ENCODE data around the gene ALOX5.
"Not testable (repeated sequence)": the region's sequence is repeated elsewhere in the genome, so short reads cannot be mapped to it uniquely, and the experiment has no call there.

The ALOX5 gene

DNA sequence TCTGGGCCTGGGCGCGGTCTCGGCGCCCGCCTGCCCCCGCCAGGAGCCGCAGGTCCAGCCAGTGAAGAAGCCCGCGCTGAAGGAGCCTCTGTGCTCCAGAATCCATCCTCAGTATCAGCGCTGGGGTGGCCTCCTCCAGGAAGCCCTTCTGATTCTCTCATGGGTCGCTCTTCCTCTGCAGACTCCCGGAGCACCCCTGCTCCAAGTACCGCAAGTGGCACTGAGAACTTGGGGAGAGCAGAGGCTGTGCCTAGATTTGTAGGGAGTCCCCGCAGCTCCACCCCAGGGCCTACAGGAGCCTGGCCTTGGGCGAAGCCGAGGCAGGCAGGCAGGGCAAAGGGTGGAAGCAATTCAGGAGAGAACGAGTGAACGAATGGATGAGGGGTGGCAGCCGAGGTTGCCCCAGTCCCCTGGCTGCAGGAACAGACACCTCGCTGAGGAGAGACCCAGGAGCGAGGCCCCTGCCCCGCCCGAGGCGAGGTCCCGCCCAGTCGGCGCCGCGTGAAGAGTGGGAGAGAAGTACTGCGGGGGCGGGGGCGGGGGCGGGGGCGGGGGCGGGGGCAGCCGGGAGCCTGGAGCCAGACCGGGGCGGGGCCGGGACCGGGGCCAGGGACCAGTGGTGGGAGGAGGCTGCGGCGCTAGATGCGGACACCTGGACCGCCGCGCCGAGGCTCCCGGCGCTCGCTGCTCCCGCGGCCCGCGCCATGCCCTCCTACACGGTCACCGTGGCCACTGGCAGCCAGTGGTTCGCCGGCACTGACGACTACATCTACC, at the start of gene ALOX5:
ALOX5 (plus strand) TSS at position 641 of the 774 bp plus-strand sequence; CDS start at position 705, 64 bp downstream.
- DNase-seq (ENCODE audit: low spot score), result no peak

DNA sequence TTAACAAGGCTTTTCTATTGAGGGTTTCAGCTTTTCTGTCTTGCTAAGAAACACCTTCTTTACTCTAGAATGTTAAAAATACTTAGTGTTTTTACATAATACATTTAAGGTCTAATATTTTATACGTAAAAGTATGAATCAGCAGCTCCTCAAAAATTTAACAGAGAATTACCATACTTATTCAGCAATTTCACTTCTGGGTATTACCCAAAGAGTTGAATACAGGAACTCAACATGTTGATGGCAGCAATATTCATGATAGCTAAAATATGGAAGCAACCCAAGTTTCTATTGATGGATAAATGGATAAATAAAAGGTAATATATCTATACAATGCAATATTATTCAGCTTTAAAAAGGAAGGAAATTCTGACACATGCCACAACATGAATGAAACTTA, 48.9 kb upstream of the ALOX5 start:
- DNase-seq (ENCODE audit: low spot score), result no peak

DNA sequence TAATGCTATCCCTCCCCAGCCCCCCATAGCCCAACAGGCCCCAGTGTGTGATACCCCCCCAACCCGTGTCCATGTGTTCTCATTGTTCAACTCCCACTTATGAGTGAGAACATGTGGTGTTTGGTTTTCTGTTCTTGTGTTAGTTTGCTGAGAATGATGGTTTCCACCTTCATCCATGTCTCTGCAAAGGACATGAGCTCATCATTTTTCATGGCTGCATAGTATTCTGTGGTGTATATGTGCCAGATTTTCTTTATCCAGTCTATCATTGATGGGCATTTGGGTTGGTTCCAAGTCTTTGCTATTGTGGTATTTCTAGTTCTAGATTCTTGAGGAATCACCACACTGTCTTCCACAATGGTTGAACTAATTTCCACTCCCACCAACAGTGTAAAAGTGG, 47.2 kb upstream of the ALOX5 start:
- DNase-seq (ENCODE audit: low spot score), result not testable (repeated sequence)

DNA sequence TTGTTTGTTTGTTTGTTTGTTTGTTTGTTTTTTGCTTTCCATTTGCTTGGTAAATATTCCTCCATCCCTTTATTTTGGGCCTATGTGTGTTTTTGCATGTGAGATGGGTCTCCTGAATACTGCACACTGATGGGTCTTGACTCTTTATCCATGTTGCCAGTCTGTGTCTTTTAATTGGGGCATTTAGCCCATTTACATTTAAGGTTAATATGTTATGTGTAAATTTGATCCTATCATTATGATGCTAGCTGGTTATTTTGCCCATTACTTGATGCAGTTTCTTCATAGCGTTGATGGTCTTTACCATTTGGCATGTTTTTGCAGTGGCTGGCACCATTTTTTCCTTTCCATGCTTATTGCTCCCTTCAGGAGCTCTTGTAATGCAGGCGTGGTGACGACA, 42.2 kb upstream of the ALOX5 start:
- DNase-seq (ENCODE audit: low spot score), result not testable (repeated sequence)

DNA sequence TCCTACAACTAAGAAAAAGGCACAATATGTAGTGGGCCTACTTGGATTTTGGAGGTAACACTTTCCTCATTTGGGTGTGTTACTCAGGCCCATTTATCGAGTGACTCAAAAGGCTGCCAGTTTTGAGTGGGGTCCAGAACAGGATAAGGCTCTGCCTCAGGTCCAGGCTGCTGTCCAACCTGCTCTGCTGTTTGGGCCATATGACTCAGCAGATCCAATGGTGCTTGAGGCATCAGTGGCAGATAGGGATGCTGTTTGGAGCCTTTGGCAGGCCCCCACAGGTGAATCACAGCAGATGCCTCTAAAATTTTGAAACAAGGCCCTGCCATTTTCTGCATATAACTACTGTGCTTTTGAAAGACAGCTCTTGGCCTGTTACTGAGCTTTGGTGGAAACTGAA, 34.1 kb upstream of the ALOX5 start:
- no peak for DNase-seq (ENCODE audit: low spot score)

DNA sequence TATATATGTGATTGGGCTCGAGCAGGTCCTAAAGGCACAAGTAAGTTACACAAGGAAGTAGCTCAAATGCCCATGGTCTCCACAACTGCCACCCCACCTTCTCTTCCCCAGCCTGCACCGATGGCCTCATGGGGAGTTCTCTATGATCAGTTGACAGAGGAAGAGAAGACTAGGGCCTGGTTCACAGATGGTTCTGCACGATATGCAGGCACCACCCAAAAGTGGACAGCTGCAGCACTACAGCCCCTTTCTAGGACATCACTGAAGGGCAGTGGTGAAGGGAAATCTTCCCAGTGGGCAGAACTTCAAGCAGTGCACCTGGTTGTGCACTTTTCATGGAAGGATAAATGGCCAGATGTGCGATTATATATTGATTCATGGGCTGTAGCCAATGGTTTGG, 33.6 kb upstream of the ALOX5 start:
- not testable (repeated sequence) for DNase-seq (ENCODE audit: low spot score)

DNA sequence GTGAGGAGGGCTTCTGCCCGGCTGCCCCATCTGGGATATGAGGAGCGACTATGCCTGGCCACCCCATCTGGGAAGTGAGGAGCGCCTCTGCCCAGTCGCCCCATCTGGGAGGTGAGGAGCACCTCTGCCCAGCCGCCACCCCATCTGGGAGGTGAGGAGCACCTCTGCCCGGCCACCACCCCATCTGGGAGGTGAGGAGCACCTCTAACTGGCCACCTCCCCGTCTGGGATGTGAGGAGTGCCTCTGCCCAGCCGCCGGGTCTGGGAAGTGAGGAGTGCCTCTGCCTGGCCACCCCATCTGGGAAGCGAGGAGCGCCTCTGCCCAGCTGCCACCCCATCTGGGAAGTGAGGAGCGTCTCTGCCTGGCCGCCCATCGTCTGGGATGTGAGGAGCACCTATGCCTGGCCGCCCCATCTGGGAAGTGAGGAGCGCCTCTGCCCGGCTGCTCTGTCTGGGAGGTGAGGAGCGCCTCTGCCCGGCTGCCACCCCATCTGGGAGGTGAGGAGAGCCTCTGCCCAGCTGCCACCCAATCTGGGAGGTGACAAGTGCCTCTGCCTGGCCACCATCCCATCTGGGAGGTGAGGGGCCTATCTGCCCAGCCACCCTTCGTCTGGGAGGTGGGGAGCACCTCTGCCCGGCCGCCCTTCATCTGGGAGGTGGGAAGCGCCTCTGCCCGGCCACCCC, 27.2 kb upstream of the ALOX5 start:
- DNase-seq (ENCODE audit: low spot score), result not testable (repeated sequence)

DNA sequence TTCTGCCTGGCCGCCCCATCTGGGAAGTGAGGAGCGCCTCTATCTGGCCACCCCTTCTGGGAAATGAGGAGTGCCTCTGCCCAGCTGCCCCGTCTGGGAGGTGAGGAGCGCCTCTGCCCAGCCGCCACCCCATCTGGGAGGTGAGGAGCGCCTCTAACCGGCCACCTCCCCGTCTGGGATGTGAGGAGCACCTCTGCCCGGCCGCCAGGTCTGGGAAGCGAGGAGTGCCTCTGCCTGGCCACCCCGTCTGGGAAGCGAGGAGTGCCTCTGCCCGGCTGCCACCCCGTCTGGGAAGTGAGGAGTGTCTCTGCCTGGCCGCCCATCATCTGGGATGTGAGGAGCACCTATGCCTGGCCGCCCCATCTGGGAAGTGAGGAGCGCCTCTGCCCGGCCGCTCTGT, 26.6 kb upstream of the ALOX5 start:
- DNase-seq (ENCODE audit: low spot score), result not testable (repeated sequence)

DNA sequence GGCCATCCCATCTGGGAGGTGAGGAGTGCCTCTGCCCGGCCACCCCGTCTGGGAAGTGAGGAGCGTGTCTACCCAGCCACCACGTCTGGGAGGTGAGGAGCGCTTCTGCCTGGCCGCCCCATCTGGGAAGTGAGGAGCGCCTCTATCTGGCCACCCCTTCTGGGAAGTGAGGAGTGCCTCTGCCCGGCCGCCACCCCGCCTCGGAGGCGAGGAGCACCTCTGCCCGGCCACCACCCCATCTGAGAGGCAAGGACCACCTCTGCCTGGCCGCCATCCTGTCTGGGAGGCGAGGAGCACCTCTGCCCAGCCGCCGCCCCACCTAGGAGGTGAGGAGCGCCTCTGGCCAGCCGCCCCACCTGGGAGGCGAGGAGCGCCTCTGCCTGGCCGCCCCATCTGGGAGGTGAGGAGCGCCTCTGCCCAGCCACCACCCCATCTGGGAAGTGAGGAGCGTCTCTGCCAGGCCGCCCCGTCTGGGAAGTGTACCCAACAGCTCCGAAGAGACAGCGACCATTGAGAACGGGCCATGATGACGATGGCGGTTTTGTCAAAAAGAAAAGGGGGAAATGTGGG, 25.7 kb upstream of the ALOX5 start:
- DNase-seq (ENCODE audit: low spot score), result not testable (repeated sequence)

DNA sequence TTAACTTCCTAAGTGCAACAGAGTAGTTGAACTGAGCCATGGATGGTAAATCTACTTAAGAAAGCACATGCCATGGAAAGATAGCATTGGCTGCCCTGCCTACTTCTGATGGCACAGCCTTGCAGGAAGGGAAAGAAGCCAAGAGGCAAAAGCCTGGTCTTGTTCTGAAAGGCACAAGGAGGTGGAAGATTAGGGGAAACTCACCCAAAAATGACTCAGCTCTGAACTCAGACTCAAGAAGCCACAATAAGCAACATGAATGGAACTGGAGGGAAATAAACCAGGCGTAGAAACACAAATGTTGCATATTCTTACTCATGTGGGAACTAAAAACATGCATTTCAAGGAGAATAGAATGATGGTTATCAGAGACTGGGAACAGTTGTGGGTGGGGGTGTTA, 20.8 kb upstream of the ALOX5 start:
- no peak for DNase-seq (ENCODE audit: low spot score)

DNA sequence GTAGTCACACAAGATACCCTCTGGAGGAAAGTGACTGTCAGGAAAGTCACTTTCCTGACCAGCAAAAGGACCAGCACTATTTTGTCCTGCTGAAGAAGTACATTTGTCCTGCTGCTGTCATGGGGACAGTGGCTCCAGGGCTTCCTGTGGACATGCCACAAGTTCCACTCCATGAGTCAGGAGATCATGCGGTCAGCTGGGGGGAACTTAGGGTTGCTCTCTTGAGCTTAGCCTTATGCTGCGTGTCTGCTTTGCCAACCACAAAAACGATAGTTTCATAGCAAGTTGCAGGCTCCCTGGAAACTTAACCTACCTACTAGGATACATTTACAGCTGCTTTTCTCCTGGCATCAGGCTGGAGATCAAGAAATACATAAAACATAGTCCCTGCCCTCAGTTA, 19.8 kb upstream of the ALOX5 start:
- no peak for DNase-seq (ENCODE audit: low spot score)

DNA sequence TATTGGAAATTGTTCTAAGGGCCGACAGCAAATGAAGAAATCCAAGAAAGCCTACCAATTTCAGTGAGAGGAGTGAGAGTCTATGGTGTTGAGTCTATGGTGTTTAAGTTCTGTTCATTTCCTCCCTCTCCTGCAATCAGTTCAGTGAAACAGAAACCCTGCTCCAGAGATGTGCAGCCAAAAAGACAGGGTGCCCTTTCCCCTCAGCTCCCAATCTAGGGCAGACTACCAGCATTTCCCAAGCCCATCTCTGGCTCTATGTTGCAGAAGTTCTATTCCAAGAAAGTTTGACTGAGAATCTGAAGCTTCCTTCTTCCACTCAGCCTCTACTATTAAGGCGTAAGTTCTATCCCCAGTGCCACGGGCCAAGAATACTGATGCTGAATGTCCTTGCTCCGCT, 18.5 kb upstream of the ALOX5 start:
- DNase-seq (ENCODE audit: low spot score), result no peak

DNA sequence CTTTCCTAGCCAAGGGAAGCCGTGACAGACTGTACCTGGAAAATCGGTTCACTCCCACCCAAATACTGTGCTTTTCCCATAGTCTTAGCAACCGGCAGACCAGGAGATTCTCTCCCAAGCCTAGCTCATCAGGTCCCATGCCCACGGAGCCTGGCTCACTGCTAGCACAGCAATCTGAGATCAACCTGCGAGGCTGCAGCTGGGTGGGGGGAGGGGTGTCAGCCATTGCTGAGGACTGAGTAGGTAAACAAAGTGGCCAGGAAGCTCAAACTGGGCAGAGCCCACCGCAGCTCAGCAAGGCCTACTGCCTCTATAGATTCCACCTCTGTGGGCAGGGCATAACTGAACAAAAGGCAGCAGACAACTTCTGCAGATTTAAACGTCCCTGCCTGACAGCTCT, 15.1 kb upstream of the ALOX5 start:
- DNase-seq (ENCODE audit: low spot score), result not testable (repeated sequence)

DNA sequence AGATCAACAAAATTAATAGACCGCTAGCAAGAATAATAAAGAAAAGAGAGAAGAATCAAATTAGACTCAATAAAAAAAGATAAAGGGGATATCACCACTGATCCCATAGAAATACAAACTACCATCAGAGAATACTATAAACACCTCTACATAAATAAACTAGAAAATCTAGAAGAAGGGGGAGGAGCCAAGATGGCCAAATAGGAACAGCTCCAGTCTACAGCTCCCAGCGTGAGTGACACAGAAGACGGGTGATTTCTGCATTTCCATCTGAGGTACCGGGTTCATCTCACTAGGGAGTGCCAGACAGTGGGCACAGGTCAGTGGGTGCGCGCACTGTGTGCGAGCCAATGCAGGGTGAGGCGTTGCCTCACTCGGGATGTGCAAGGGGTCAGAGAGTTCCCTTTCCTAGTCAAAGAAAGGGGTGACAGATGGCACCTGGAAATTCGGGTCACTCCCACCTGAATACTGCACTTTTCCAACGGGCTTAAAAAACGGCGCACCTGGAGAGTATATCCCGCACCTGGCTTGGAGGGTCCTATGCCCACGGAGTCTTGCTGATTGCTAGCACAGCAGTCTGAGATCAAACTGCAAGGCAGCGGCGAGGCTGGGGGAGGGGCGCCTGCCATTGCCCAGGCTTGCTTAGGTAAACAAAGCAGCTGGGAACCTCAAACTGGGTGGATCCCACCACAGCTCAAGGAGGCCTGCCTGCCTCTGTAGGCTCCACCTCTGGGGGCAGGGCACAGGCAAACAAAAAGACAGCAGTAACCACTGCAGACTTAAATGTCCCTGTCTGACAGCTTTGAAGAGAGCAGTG, 11.8 kb upstream of the ALOX5 start:
- DNase-seq (ENCODE audit: low spot score), result not testable (repeated sequence)

DNA sequence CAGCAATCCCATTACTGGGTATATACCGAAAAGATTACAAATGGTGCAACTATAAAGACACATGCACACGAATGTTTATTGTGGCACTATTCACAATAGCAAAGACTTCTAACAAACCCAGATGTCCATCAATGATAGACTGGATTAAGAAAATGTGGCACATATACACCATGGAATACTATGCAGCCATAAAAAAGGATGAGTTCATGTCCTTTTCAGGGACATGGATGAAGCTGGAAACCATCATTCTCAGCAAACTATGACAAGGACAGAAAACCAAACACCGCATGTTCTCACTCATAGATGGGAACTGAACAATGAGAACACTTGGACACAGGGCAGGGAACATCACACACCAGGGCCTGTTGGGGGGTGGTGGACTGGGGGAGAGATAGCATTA, 6.4 kb upstream of the ALOX5 start:
- DNase-seq (ENCODE audit: low spot score), result not testable (repeated sequence)

DNA sequence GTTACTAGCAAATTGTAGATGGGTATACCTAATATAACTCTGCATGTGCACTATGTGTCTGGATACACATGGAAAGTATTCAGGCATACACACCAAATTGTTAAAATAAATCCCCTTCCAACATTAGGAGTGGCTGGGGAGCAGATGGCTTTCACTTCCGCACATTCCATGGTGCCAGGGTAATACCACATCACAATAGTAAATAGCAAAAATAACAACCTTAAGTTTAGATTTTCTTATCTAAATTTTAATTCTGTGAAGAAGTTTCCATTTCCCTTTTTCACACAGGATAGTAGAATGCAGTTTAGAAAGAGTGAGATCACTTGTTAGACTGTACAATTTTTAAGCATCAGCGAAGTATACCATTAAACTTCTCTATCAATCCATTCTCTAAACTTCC, 5.8 kb upstream of the ALOX5 start:
- no peak for DNase-seq (ENCODE audit: low spot score)

DNA sequence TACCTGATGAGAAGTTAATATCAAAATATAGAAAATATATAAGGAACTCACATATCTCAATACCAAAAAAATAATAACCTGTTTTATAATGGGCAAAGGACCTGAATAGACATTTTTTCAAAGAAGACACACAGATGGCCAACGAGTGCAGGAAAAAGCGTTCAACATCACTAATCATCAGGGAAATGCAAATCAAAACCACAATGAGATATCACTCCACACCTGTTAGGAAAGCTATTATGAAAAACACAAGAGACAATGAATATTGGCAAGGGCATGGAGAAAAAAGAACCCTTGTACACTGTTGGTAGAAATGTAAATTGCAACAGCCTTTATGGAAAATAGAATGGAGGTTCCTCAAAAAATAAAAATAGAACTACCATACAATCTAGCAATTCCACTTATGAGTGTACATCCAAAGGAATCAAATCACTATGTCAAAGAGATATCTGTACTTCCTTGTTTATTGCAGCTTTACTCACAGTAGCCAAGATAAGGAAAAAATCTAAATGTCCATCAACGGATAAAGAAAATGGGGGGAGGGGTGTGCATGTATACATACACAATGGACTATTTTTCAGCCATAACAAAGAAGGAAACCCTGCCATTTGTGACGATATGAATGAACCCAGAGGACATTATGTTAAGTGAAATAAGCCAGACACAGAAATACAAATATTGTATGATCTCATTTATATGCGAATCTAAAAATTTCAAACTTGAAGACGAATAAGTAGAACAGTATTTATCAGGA, 3.6 kb upstream of the ALOX5 start:
- DNase-seq (ENCODE audit: low spot score), result no peak

DNA sequence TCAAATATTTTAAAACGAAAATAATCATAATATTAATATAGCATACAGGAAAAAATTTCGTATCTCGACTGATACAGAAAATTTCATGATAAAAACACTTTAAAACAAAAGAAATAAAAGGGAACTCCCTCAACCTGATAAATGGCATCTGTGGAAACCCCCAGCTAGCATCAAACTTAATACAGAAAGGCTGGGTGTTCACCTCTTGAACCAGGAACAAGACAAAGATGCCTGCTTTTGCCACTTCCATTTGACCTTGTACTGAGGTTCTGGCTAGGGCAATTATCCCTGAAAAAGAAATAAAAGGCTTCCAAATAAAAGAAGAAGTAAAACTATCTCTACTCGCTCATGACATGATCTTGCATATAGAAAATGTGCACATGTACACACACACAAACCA, 2.5 kb upstream of the ALOX5 start:
- DNase-seq (ENCODE audit: low spot score), result no peak

DNA sequence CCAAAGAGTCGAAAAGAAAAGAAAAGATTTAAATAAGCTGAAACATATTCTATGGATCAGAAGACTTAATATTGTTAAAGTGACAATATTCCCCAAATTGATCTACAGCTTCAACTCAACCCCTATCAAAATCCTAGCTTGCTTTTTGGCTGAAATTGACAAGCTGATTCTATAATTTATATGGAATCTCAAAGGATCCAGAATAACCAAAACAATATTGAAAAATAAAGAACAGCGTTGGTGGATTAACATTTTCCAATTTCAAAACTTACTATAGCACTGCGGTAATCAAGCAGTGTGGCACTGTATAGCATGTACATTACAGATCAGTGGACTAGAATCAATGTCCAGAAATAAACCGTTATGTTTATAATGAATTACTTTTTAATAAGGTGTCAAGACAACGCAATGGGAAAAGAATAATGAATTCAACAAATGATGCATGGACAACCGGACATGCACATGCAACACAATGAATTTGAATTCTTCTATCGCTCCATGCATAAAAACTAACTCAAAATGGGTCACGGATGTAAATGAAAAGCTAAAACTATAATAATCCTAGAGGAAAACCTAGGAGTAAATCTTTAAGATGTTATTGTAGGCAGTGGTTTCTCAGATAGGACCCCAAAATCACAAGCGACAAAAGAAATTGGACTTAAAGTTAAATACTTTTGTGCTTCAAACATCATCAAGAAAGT, 1.6 kb upstream of the ALOX5 start:
- DNase-seq (ENCODE audit: low spot score), result no peak

DNA sequence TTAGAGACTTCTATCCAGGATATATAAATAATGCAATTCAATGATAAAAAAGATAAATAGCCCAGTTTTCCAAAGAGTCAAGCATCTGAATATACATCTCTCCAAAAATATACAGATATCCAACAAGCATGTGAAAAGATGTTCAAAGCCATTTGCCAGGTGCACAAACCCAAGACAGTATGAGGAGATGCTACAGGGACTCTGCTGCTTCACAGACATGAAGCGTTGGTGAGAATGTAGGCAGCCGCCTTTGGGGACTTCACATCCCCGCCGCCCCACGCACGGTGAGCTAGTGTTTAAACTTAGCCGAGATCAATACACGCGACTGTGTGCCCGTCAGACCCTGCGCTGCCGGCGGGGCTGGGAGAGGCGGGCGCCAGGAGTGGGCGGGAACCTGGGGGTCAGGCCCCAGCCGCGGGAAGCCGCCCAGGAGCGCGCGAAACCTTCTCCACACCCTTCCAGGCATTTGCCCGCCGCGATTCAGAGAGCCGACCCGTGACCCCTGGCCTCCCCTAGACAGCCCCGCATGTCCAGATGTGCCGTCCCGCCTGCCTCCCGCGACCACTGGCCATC, 927 bp upstream of the ALOX5 start:
- DNase-seq (ENCODE audit: low spot score), result no peak

All from RKO (cell line).